Fibroblast of skin of right quadriceps (primary cell): Measurements from ENCODE around the gene MS4A1.
"Not testable (repeated sequence)": the region's sequence is repeated elsewhere in the genome, so short reads cannot be mapped to it uniquely, and the experiment has no call there.

ENCODE experiments used
- DNase-seq: peaks from one replicate; pipeline ENCODE4 v3.0.0-alpha.2; 2013

The MS4A1 gene

DNA sequence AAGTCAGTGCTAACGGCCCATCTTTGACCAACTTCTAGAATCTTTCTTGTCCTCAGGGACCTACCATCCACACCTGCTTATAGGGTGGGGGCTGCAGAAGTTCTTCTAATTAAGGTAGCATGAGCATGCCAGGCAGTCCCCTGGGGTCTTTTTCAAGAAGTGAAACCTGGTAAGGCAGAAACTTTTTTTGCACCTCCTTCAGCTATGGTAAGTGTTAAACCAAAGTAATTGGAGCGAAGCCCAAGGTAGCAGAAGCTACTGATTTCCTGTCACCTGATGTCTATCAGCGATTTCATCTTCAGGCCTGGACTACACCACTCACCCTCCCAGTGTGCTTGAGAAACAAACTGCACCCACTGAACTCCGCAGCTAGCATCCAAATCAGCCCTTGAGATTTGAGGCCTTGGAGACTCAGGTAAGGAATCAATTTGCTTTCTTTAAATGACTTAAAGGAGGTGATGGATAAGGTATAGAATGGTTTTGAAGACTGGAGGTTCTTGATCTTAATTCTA, at the start of gene MS4A1:
Gene MS4A1, plus strand, starts transcription at position 317 of the 512 bp plus-strand sequence. CDS start 6,528 bp downstream, outside the sequence.
- no peak for DNase-seq

DNA sequence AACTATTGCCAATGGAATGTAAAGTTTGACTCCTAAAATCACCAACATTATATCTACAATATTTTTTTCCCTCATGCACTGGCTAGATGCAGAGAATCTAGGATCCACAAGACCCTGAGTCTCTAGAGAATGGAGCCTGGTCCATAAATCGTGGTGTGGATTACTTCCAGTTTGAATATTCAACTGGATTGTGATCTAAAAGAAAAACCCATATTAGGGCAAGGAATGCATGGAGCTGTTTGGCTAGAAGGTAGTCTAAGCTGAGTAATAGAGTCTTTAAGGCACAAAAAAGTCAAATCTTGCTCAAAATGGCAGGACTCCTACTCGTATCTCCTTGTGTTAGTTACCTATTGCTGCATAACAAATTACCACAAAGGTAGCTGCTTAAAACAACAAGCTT, 35.6 kb upstream of the MS4A1 start:
- no peak for DNase-seq

DNA sequence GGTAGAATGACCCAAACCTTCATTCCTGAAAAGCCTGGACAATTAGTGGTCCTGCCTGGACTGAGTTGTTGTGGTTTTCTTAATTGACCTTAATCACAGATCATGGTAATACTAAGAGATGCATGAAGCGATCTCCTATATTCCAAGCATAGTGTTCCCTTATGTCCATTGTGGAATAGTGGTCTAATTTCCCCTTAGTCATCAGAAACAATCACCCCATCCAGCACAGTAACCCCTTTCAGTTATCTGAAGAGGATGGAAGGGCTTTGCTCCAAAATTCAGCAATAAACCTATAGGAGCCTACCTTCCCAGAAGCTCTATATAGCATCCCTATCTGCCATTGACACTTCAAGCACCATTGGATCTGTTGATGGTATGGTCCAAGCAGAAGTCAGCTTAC, 33.0 kb upstream of the MS4A1 start:
- no peak for DNase-seq

DNA sequence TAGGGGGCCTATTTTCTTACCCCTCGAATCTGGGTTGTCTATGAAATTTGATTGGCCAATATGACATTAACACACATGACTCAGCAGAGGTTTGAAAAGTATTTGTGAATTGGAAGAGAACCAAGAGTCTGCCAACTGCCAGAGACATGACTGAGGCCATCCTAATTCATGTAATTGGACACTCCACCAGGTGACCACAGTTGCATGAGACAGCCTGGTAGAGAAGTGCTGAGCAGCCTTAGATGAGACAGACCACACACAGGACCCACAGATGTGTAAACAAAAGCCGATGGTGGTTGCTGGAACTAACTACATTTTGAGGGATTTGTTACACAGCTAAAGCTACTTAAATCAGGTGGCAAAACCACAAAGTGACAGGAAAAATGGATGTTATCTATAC, 27.1 kb upstream of the MS4A1 start:
- no peak for DNase-seq

DNA sequence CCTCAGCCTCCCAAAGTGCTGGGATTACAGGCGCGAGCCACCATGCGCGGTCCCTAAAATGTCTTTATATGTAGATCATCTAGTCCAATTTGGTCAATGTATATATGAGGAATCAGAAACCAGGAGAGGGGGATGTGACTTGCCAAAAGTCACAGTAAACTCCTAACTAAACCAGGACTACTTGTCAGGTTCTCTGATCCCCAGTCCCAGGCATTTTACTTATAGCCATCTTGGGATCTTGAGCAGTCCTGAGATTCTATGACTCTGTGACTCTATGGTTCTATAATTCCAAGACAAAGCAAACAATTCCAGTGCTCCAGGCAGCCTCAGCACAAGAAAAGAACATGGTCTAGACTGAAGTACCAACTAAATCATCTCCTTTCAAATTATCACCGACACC, 26.4 kb upstream of the MS4A1 start, which contains the start of gene MS4A5:
Gene MS4A5, plus strand, starts transcription at position 301 of the 400 bp plus-strand sequence. CDS start 103 bp downstream, outside the sequence.
- DNase-seq, result no peak

DNA sequence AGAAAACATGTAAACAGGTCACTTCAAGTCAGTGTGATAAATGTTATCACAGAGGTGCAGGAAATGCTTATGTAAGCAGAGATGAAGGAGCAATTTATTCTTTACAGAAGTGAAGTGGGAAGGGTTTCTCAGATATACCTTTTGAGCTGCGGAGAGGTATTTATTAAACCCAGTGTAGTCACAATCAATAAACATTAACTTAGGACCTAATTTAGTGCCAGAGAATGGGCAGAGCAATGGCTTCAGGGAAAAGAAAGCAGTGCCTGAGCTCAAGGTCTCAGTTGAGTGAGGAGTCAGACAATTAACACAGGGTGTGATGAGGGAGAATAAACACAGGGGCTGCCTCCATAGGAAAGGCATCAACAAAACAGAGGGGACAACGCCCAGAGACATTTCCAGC, 24.4 kb upstream of the MS4A1 start:
- no peak for DNase-seq

DNA sequence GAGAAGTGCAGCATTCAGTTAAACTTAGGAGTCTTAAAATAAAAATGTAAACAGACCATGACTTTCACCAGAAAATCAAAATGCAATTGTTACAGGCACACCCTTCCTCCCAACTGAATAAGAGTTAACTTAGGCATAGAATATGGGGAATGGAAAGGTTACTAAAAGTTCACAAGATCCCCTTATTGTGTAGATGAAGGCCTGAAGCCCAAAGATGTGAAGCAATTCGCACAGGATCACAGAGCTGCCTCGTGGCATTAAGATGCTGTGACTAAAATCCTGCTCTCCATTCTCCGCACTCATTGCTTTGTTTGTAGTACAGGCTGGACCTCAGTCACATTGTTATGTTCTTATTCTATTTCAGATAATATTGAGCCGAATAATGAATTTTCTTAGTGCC, 22.2 kb upstream of the MS4A1 start:
- no peak for DNase-seq

DNA sequence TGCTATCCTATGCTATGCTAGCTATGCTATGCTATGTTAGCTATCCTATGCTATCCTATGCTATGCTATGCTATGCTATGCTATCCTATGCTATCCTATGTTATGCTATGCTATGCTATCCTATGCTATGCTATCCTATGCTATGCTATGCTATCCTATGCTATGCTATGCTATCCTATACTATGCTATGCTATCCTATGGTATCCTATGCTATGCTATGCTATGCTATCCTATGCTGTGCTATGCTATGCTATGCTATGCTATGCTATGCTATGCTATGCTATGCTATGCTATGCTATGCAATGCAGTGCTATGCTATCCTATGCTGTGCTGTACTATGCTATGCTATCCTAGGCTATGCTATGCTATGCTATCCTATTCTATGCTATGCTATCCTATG, 8.6 kb upstream of the MS4A1 start:
- no peak for DNase-seq

DNA sequence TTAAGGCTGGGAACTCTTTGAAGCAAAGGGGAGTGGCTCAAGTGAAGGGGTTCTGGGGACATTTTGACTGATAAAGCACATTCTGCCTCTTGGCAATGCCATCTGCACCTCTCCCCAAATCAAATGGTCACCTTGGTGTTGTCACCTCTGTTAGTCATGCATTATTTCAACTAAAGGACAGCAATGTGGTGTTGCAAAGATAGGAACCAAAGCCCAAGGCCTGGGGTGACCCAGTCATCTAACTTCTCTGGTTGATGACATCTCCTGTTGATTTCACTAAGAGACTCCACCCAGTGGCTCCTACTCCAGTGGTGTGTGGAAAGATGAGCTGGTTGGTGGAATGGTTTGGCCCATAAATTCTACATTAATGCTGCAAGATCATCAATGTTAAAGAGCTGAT, 7.8 kb upstream of the MS4A1 start:
- DNase-seq, result no peak

DNA sequence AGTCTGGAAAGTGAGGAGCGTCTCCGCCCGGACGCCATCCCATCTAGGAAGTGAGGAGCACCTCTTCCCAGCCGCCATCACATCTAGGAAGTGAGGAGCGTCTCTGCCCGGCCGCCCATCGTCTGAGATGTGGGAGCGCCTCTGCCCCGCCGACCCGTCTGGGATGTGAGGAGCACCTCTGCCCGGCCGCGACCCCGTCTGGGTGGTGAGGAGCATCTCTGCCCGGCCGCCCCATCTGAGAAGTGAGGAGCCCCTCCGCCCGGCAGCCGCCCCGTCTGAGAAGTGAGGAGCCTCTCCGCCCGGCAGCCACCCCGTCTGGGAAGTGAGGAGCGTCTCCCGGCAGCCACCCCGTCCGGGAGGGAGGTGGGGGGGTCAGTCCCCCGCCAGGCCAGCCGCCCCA, 4.5 kb upstream of the MS4A1 start:
- not testable (repeated sequence) for DNase-seq

DNA sequence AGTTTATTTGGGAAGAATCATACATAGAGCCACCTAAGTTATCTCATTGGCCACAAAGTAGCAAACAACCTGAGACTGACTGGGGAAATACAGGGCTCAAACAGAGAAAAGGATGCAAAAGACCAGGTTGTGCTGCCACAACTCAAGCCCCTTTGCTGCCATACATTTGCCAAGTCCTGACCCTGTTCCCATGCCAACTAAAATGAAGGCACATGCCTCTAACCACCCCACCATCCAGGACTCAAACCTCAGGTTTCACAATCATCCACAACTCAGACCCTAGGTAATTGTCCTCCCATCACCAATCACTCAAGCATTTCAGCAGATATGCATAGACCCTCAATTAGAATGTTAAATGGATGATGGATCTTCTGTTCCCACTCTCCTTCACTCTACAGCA, 1.4 kb upstream of the MS4A1 start:
- no peak for DNase-seq

DNA sequence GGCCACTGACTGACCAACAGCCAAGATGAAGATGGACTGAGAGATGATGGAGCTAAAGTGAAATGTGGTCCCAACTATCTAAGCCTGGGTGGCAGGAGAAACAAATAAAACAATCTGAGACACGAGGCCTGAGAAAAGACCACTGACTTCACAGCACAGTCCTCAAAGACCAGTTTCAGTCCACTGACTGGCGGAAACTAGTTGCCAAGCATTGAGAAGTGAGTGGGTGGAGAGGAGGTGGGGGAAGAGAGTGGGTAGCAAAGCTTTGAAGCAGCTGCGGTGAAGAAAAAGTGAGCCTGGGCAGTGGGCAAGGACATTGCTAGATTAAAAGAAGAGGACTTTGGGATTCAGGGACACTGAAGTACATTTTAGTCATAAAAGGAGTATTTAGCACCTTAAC, 1.9 kb downstream of the MS4A1 start:
- DNase-seq, result no peak

DNA sequence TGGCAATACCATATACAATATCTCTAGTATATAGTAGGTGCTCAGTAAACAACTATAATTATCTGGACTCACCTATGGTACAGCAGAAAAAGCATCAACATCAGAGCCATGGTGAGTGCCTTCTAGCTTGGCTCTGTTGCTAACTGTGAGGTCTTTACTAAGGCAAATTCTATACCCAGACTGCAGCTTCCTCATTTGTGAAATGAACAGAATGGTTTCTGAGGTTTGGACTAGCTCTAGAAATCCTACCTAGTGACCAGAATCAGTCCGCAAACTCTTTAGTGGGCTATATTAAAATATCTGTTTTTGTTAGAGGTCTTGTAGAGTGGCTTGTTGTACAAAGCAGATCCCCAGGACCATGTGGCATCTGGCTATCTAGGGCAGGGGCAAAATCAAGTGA, 3.7 kb downstream of the MS4A1 start:
- no peak for DNase-seq

DNA sequence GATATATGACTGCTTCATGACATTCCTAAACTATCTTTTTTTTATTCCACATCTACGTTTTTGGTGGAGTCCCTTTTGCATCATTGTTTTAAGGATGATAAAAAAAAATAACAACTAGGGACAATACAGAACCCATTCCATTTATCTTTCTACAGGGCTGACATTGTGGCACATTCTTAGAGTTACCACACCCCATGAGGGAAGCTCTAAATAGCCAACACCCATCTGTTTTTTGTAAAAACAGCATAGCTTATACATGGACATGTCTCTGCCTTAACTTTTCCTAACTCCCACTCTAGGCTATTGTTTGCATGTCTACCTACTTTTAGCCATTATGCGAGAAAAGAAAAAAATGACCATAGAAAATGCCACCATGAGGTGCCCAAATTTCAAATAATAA, 13.2 kb downstream of the MS4A1 start:
- no peak for DNase-seq

DNA sequence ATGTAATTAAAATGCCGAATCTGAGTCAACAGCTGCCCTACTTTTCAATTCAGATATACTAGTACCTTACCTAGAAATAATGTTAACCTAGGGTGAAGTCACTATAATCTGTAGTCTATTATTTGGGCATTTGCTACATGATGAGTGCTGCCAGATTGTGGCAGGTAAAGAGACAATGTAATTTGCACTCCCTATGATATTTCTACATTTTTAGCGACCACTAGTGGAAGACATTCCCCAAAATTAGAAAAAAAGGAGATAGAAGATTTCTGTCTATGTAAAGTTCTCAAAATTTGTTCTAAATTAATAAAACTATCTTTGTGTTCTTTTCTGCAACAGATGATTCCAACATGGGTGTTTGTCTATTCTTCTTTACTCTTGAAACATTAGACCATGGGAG, 14.1 kb downstream of the MS4A1 start:
- DNase-seq, result no peak

DNA sequence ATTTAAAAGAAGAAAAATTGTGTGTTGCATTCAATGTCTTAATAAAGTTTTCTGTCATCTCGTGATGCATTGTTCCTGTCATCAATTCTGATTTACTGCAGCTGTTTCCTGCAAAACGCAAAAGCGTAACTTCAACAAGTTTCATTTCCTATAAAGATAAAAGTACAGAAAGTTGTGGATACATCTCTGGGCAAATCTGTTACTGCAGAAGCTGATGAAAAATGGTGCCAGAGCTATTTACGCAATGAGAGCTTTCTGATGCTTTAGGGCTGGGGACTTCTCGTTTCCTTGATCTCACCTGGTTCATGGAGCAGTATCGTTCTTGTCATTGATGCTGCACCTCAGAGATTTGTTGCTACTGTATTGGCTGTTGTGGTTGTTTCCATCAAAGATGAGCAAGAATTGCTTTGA, 21.4 kb downstream of the MS4A1 start:
- DNase-seq, result no peak

DNA sequence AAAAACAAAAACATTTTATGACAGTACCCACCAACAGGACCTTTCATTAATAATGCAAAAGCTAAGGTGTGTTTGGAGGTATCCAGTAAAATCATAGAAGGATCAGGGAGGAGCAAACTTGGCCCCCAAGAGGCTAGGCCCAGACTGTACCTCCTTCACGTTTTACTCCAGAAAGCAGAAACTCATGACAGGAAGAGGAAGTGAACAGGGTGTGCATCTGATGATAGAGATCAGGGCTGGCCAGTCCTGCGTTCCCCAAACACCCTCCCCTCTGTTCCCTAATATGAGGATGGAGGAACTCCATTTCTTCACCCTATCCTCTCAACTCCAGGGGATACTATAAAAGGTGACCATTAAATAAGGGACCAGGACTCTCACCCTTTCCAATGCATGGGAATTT, 26.7 kb downstream of the MS4A1 start:
- no peak for DNase-seq

DNA sequence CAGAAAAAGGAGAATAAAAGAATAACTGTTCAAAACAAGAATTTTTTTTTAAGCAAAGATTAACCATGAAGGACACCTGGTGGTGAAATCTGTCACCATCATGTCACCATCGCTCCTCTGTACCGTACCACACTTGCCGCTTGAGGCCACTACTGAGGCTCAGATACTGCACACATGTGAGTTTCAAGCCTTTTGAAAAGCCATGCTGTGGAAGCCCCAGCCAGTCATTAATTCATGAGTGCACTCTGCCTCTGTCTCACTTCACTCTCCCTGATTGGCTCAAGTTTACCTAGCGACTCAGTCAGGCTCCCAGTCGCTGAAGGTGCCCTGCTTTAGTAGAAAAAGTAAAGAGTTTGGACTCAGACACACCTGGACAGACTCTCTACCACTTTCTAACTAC, 30.3 kb downstream of the MS4A1 start:
- DNase-seq, result no peak

DNA sequence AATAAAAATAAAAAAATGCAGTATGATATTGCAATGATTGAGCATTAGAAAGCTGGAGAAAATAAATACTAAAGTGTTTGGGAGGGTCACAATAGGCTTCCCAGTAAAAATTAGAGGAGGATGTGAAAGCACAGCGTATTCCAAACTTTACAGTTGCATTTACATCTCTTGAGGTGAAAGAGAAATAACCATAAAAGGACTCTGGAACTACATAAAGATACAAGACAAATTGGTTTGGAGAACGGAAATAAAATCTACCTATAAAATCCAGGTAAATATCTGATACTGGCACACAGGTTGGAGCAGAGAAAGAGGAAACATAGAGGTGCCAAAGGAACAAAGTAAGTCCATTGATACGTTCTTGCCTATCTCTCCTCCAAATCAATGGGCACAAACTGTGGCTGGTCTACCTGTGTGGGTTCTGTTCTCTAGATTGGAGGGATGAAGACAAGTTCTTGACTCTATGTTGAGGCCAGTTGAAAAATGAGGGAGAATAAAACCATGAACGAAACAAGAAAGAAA, 36.9 kb downstream of the MS4A1 start, which contains the start of gene MS4A12:
Gene MS4A12, plus strand, starts transcription at position 291 of the 522 bp plus-strand sequence. CDS start 4,541 bp downstream, outside the sequence.
- DNase-seq, result no peak

DNA sequence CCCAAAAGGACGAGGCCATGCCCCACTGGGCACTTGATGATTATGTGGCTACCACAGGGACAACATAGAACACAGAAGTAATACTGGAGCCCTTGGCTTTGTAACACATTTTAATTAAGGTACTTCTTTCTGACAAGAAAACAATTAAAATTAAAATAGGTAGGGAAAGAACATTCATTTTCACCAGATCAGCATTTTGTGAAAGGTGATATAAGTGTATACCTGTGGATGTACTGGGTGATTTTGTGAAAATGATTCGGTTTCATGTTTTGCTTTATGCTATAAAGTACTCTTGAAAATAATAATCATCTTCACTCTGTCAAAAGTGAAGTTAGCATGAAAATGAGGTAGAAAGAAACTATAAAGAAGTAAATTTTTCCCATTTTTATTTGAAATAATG, 37.8 kb downstream of the MS4A1 start:
- no peak for DNase-seq

DNA sequence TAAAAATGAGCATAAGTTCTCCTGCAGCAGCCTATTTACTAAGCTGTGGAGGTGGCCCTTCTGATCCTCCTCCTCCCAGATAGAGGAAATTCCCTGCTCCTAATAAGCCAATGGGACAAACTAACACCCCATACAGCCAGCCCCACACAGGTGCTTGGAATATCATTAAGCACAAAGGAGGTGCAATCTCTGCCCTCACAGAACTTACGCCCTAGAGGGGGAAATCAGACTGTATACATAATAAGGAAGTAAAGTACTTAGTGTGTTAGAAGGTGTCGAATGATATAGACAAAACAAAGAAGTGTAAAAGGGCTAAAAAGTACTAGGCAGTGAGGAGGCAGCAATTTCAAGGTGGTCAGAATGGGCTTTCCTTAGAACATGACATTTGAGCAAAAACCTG, 42.8 kb downstream of the MS4A1 start:
- DNase-seq, result no peak

DNA sequence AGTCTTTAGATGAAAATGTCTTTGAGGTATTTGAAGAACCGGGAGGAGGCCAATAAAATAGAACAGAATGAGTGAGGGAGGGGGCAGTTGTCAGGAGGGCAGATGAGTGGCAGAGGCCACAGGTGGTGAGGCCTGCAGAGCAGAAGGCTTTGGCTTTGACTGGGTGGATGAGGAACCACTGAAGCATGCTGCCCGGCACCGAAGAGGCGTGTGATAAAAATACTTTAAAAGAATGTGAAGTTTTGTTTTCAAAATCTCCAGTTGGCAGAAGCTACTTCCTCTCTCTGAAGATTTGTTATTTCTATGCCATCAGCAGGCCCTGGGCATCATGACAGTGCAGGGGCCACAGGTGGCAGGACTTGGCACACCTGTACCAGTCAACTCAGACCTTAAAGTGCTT, 43.2 kb downstream of the MS4A1 start:
- no peak for DNase-seq

DNA sequence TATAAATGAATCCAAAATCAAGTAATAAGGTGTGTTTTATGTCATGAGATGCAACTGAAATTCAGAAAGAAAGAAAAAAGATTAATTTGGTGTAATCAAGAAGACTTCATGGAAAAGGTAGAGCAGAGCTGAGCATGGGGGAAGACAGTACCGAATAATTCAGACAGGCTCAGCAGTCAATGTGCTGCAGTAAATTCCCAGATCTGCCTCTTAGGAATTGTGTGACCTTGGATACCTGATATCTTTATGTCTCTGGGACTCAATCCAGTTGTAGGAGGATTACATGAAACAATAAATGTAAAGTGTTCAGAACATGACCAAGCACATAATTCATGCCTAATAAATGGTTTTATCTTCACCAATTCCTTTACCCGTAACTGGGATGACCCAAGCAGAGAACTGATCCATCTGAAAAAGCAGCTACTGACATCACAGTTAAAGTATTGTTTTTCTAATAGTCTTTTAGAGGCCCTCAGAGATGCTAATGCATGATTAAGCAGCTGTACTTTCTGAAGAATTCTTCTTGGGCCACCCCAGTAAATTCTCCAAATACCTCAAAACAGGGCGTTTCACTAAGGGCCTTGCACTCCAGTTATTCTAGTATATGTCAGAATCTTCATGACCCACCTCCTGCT, 44.7 kb downstream of the MS4A1 start:
- no peak for DNase-seq

DNA sequence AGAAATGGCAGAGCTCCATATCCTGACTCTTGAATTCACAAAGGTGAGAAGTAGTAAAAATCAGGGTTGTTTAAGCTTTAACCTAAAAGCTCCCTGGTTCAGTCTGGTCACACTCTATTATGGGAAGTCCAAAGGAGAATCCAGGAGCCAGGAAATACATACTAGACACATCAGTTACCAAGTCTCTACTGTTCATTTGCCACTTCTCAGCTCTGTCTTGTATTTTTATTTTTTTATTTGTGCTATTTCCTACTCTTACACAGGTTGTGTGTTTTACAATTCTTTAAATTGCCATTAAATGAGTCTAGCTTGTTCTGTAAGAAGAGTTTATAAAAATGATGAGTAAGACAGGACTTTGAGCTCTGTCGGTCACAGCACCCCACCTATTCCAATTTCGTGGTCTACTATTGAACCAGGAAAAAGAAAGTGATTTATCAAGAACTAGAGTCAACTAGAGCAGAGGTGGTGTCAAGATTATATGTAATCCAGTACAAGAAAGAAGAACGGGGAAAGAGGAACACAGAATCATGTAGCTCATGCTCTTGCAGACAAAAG, 46.7 kb downstream of the MS4A1 start:
- no peak for DNase-seq
